Medulla oblongata (tissue), 1 donor: ENCODE data around the gene CELF2.

Source experiments
- DNase-seq: peaks from one replicate; pipeline ENCODE4 v3.0.0-alpha.2; 2015; ENCODE audit errors: extremely low spot score

CELF2 gene

DNA sequence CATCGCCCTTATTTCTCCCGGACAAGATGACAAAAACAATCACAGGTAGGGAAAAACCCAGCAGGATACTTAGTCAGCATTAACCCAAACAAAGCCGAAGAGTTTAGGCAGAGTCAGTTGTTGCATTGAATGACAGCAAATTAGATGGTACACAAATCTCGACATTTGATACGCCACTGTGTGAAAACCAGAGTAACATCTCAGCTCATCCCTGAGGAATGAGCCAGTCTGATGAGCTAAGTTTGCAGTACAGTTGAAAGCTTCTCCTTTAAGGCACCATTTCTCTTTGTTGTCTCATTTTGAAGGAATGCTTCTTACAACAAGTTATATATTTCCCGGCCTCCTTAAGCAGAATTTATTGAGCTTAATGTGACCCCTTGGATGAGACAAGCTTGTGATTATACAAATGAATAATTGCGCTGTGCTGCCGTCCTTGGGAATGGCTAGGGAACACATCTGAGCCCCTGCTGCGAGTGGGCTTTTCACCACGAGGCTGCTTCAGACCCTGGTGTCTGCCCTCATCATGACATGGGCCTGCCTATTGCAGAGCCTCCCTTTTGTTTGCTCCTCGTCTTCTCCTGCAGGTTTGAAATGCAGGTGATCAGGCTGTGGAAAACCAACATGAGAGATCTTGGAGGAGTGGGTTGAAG lies 137.3 kb downstream of the CELF2 start:
- no peak for DNase-seq

GRCh38 chr10:11156480-11156879 lies 138.8 kb downstream of the CELF2 start:
- no peak for DNase-seq

DNA sequence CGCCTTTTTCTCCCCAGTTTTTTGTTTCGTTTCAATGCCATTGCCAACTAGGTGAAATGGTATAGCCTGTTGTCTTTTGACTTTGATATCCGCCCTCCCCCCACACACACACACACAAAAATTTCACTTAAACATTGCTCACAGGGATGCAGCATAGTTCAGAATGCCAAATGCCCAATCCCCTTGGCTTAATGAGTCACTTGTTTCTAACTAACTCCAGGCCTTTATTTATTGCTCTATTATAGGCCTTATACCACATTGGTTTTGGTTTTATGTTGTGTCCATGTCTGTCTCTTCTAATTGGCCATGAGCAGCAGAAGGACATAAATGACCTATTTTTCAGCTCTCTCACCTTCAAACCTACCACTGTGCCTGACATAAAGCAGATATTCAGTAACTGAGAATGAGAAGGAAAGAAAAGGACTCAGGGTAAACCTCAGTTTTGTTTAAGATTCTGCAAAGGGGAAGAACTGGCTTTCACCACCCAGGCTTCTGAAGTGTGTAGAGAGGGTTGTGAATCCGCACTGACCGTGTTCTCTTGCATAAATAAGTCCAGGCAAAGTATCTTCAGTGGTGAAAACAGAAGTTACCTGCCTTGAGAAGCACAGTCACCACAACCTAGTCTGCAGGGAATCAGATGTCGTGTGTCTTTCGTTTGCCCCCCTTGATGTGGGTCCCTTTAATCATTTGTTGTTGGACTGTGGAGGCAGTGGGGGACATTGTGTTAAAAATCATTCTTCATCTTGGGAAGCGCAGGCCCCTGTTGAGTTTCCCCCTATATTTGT lies 139.8 kb downstream of the CELF2 start:
- no peak for DNase-seq

DNA sequence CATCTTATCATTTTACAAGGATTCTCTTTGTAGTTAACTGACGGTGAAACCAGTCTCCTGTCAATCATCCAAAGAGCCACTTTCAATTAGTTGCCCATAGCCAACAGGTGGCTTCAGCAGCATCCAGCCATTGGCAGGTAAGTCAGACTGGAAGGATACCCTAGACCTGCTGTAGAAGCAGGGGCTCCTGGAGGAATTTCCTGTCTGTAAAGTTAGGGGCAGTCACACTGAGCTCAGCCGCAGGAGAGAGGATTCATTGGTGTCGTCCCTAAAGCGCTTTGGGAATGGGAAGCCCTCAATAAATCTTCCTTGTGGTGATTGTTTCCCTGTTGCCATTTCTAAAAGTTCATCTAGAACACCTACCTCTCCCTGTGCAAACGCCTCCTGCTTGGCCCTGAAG lies 140.4 kb downstream of the CELF2 start:
- no peak for DNase-seq

- DNase-seq: peak; percentile 57
These were observed 142.0 kb downstream of the CELF2 start for GRCh38 chr10:11159543-11160215.

GRCh38 chr10:11161096-11161495 lies 143.4 kb downstream of the CELF2 start:
- DNase-seq: no peak

- DNase-seq: no peak
These were observed 144.2 kb downstream of the CELF2 start for GRCh38 chr10:11161910-11162309.

GRCh38 chr10:11162828-11163599 lies 145.3 kb downstream of the CELF2 start:
- DNase-seq: peak; percentile 92

DNA sequence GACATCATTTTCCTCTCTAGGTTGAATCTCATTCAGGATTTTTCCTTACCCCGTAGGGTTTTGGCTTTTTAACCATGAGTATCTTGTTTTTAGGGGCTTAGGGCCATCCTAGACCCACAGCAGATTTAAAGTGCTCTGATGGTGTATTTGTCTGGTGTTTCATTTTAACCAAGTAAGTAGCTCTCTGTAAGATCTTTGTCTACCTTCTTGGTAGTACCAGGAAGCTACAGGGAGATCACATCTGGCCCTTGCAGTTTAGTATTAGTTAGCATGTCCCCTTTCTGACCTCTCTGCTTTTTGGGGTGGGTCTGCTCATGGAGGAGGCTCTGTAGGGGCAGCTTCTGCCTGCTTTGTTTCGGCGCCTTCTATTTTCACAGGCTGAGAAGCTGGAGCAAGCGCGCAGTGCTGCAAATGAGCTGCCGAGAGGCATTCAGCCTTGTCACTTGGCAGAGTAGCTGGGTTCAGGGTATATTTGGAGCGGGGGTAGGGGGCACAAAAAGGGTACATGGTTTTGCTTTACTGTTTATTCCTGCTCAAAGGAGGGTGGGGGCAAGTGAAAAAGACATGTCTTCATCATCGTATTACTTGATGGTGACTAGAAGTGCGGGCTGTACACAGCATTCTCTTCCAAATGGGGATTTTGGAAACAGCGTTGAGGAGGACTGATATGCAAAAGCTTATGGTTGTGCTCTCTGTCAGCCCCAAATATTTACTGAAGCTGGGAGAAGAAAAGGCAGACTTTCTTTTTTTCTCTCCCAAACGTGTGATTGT lies 146.3 kb downstream of the CELF2 start:
- DNase-seq: no peak

GRCh38 chr10:11164551-11164802 lies 146.8 kb downstream of the CELF2 start:
- no peak for DNase-seq

- DNase-seq: peak; percentile 93
These were observed 147.3 kb downstream of the CELF2 start for GRCh38 chr10:11164803-11165590.

DNA sequence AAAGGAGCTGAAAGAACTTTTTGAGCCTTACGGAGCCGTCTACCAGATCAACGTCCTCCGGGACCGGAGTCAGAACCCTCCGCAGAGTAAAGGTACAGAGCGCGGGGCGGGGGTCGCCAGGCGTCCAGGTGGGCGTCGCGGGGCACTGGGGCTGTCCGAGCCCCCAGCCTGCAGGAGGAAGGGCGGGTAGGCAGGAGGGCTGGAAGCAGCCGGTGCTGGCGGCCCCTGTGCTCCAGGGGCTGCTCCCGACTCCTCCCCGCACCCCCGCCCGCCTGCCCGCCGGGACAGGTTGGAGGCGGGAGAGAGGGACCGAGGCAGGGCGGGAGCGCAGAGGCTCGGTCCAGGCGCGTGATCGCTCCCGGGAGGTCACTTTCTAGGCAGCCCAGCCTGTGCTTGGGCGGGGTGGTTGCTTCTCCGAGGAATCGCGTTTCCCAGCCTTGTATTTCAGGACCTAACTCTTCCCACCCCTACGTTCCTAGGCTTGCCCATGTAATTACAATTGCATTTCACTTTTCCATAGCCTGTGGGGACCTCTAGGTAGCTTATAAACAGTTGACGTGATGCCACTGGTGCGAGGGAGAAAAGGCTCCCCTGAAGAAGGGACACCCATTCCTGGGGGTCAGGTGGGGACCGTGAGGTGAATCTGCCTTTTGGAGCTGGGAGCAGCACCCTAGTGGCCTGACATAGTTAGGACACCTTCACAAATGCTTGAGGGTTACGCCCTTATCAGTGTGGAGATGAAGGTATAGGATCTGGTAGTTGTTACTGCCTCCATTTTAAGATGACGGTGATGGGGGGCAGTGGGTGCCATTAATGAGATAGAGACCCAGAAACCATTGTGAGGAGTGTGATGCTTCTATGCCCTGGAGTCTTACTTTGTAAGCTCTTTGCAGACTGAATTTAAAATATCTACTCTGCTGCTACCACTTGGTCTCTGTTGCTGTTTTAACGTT lies 148.2 kb downstream of the CELF2 start:
- DNase-seq: peak; percentile 64

GRCh38 chr10:11166550-11166949 lies 148.9 kb downstream of the CELF2 start:
- no peak for DNase-seq

DNA sequence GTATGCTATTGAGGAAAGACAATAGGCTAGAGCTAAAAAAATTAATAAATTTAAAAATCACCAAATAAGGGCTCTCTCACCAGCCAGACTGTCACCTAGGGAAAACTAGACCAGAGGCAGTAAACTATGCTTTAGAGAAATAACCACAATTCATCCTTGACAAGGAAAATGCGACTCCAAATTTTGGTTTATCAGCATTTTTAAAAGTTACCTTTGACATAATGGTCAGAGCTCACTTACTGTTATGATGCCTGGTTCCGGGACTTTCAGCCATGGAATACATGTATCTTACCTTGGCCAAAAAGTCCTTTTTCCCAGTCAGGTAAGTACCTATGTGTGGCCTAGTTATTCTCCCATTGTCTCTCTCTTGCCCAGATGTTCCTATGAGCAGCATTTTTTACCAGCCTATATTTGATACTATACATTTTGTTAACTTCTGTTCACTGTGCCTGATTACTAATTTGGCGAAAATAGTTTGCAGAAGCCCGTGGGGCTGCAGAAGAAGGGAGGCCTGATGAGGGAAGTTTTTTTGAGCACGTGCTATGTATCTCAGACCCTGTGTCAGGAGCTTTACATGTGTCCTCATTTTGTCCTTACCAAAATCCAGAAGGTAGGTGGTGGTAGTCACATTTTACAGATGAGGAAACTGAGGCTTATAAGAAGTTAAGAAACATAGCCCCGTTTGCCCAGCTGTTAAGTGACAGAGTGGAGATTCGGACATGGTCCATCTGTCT lies 149.7 kb downstream of the CELF2 start:
- DNase-seq: no peak

DNA sequence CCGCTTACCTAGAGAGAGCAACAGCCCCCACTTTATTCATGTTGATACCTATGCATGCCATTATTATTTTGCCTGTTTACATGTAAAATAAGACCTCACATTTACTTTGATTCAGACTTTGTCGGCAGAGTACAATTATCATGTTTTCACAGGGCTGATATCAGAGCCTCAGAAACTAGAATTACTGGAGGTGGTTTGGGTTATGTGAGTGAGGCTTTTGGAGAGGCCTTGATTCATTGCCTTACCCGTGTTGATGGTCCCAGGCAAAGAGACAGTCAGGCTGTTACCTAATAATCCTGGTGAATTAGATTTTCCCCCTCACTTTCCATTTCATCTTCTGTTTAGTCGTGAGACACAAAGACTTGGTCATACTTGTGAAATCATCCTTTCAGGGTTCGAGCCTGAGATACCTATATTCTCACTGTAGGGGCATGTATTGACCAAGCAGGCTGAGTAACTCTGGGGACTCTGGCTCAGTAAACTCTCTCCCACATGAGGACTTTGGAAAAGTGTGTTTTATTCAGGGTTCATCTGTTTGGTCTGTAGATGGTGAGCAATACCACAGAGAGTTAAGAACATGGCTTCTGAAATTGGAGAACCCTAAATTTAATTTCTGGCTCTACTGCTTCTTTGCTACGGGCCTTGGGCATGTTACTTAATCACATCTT lies 150.9 kb downstream of the CELF2 start:
- no peak for DNase-seq

GRCh38 chr10:11169976-11170375 lies 152.3 kb downstream of the CELF2 start:
- no peak for DNase-seq

- DNase-seq: no peak
These were observed 152.9 kb downstream of the CELF2 start for GRCh38 chr10:11170574-11170973.
